OCI-LY1 (cell line): ENCODE results near the gene CLEC9A.

ENCODE experiments used
- EZH2 ChIP-seq: fragments of 200-600 bp; sonication (generic), shearing (Covaris generic); IDR thresholded peaks from 2 replicates; pipeline ENCODE4 v1.8.0; 2017; ENCODE audit warnings: borderline replicate concordance, mixed run types, mild to moderate bottlenecking, antibody characterized with exemption, low read length, moderate library complexity, mixed read lengths
- TF ChIP-seq, protein P1 (sequence below): fragments of 200-600 bp; sonication (generic), shearing (Covaris generic); IDR thresholded peaks from 2 replicates; pipeline ENCODE4 v1.5.1; 2017; ENCODE audit warnings: mild to moderate bottlenecking, antibody characterized with exemption, low read length, moderate library complexity, mixed read lengths

DNA sequence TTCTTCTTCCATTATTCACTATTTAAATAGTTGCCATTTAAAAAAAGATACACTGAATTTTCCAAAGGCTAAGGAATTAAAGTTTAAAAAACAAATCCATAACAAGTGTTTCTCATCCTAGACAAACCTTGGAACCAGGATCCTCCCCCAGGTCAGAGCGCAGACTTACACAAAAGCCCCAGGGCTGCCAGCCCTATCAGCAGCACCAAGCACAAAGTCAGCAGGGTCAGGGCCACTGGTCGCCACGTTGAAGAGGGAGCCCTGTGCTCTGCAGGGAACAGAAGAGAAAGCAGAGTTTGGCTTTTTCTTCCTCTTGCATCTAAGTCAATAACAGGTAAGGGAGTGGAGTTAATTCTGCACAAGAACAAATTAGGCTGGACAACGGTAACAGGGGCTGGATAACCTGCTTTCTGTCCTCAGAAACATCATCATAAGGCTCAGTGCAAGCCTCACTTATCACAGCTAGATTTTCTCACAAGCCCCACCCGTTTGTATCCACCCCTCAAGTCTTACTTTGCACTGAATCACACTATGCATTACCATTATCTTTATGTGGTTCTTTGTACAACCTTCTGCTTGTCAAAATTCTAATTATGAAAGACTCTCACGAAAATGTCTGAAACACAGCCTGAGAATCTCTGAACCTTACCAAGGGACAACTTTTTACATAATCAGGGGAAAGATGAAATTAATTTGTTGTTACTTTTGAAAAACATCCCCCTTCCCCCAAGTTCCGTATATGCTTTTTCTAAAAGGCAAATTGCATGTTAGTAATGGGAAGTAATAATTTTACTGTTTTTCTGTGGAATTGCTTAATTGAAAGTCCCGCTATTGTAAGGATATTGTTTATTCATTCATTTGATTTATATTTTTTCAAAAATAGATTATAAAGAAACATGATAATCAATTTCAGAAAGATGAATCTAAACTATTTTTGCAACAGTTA, 58.7 kb downstream of the CLEC9A start:
- TF ChIP-seq, protein P1, sequence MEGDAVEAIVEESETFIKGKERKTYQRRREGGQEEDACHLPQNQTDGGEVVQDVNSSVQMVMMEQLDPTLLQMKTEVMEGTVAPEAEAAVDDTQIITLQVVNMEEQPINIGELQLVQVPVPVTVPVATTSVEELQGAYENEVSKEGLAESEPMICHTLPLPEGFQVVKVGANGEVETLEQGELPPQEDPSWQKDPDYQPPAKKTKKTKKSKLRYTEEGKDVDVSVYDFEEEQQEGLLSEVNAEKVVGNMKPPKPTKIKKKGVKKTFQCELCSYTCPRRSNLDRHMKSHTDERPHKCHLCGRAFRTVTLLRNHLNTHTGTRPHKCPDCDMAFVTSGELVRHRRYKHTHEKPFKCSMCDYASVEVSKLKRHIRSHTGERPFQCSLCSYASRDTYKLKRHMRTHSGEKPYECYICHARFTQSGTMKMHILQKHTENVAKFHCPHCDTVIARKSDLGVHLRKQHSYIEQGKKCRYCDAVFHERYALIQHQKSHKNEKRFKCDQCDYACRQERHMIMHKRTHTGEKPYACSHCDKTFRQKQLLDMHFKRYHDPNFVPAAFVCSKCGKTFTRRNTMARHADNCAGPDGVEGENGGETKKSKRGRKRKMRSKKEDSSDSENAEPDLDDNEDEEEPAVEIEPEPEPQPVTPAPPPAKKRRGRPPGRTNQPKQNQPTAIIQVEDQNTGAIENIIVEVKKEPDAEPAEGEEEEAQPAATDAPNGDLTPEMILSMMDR = no peak
- no peak for TF ChIP-seq EZH2
